ENCODE data around the gene DKKL1. TPM values are rescaled to one million over a fixed set of nuclear protein-coding genes. Genes with fewer than 3 reads are reported as not detected.

DKKL1 gene
- polyA plus RNA-seq, 1 donor, result 2.4 TPM

GRCh38 chr19:49422407-49423070, 58.9 kb downstream of the DKKL1 start:
- no peak for DNase-seq (ENCODE audit: low read depth)

- no peak for DNase-seq (ENCODE audit: low read depth)
Observed at GRCh38 chr19:49423071-49423984, 59.7 kb downstream of the DKKL1 start, which contains the start of gene PTH2. TSS of gene PTH2 (minus strand) at chr19:49423441. CDS start at chr19:49423339, 102 bp downstream.

- DNase-seq (ENCODE audit: low read depth), result no peak
Observed at GRCh38 chr19:49423985-49424303, 60.3 kb downstream of the DKKL1 start.

Other genes starting within 250 kb of the DKKL1 start
- 16.1 TPM for gene LIN7B, start 249.5 kb upstream of the DKKL1 start, polyA plus RNA-seq (ENCODE audit: insufficient read length)
- 0.33 TPM for gene C19orf73, start 244.7 kb upstream of the DKKL1 start, polyA plus RNA-seq (ENCODE audit: insufficient read length)
- 7.8 TPM for gene PPFIA3, start 244.3 kb upstream of the DKKL1 start, polyA plus RNA-seq (ENCODE audit: insufficient read length)
- 178 TPM for gene HRC, start 208.5 kb upstream of the DKKL1 start, polyA plus RNA-seq (ENCODE audit: insufficient read length)
- 32.7 TPM for gene TRPM4, start 206.1 kb upstream of the DKKL1 start, polyA plus RNA-seq (ENCODE audit: insufficient read length)
- 1.0 TPM for gene SLC6A16, start 38.7 kb upstream of the DKKL1 start, polyA plus RNA-seq (ENCODE audit: insufficient read length)
- gene CD37, start 28.5 kb upstream of the DKKL1 start, polyA plus RNA-seq (ENCODE audit: insufficient read length), result 19.9 TPM
- gene TEAD2, start 1.5 kb upstream of the DKKL1 start, polyA plus RNA-seq (ENCODE audit: insufficient read length), result 54.4 TPM
- gene KASH5, start 24.4 kb downstream of the DKKL1 start, polyA plus RNA-seq (ENCODE audit: insufficient read length), result not detected
- not detected for gene PTH2, start 59.6 kb downstream of the DKKL1 start, polyA plus RNA-seq (ENCODE audit: insufficient read length)
- 0.09 TPM for gene GFY, start 61.5 kb downstream of the DKKL1 start, polyA plus RNA-seq (ENCODE audit: insufficient read length)
- gene SLC17A7, start 77.7 kb downstream of the DKKL1 start, polyA plus RNA-seq (ENCODE audit: insufficient read length), result 1.2 TPM
- 43.1 TPM for gene PIH1D1, start 87.9 kb downstream of the DKKL1 start, polyA plus RNA-seq (ENCODE audit: insufficient read length)
- 10.1 TPM for gene ALDH16A1, start 89.3 kb downstream of the DKKL1 start, polyA plus RNA-seq (ENCODE audit: insufficient read length)
- 3.2 TPM for gene FLT3LG, start 110.3 kb downstream of the DKKL1 start, polyA plus RNA-seq (ENCODE audit: insufficient read length)
- 5,065 TPM for gene RPL13A, start 123.7 kb downstream of the DKKL1 start, polyA plus RNA-seq (ENCODE audit: insufficient read length)
- 3,524 TPM for gene RPS11, start 132.6 kb downstream of the DKKL1 start, polyA plus RNA-seq (ENCODE audit: insufficient read length)
- 162 TPM for gene FCGRT, start 148.8 kb downstream of the DKKL1 start, polyA plus RNA-seq (ENCODE audit: insufficient read length)
- gene RCN3, start 164.1 kb downstream of the DKKL1 start, polyA plus RNA-seq (ENCODE audit: insufficient read length), result 59.8 TPM
- gene NOSIP, start 216.7 kb downstream of the DKKL1 start, polyA plus RNA-seq (ENCODE audit: insufficient read length), result 56.5 TPM
- 0.42 TPM for gene PRRG2, start 217.4 kb downstream of the DKKL1 start, polyA plus RNA-seq (ENCODE audit: insufficient read length)
- gene PRR12, start 227.3 kb downstream of the DKKL1 start, polyA plus RNA-seq (ENCODE audit: insufficient read length), result 17.4 TPM